ELR (cell line): ENCODE results near the gene TMEM8B.
"Not testable (repeated sequence)": the region's sequence is repeated elsewhere in the genome, so short reads cannot be mapped to it uniquely, and the experiment has no call there.

Experiments
- DNase-seq: peaks from one replicate; pipeline ENCODE4 v3.0.0-alpha.2; 2015; ENCODE audit warnings: low read depth

TMEM8B gene

DNA sequence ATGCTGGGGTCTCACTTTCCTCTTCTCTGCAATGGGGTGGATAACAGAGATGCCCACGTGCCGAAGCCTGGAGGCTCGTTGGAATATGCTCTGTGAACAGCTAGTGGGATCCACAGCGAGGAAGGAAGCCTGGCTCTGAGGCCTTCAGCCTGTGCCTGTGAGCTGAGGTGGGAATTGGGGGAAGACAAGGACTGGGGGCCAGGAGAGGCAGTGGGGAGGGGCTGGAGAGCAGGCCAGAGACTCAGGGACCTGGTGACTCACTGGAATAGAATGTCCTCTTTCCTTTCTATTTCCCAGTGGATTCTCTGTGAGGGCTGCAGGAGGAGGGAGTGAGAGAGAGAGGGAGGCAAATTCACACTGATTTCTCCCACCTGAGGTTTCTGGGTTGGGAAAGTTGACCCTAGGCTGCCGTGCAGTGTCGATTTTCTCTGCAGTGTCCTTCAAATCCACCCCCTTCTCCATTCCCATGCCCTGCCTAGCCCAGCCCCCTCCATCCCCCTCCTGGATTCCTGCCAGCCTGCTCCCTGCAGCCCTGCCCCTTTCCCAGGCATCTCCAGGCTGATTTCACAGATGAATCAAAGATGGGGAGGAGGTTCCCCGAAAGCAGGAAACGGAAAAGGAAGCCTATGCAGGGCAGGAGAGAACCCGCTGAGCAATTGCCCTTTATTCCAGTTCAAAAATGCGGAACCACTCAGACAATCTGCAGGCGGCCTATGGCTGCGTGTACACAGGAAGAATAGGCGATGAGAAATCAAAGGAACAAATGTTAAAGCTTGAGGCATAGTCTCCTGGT, 78.9 kb downstream of the TMEM8B start:
- DNase-seq: peak; percentile 94

DNA sequence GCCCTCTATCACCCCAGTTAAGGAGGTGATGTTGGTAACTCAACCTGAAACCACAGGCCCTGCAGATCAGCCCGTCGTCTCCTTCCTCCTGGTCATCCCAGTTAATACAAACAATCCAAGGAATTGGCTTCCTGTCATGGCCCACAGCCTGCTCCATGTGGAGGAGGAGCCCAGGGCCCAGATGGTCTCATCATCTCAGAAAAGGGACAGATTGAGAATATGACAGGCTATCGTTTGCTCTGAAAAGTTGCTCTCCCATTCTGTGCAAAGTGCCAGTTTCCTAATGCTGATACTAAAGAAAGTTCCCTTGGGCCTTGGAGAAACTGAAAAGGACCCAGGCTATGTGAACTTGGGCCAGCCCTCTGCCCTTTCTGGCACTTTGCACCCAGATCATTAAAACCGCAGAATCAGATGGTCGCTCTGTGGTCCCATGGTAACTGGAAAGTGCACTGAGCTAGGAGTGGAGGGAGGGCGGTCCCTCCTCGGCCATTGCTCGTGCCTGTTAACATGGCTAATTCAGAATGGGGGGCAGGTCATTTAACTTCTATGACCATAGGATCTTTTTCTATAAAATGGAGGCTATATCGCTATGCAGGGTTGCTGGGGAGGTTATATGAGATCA, 79.6 kb downstream of the TMEM8B start:
- peak; percentile 77 for DNase-seq

DNA sequence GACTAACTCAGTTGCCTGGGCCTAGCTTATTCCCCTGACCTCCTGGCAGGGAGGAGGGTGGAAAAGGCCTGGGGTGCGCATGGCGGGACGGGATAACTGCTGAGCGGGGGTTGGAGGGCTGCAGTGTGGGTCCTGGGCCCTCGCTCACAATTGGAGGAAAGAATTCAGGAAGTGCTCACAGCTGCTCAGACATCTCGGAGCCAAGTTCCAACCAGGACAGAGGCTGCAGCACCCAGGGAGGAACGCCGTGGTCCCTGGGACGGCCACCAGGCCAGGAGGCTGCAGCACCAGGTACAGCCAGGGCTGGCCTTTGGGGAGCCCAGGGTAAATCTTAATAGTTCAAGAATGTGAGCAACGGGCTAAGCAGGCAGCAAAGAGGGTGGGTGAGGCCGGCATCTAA, 80.2 kb downstream of the TMEM8B start, which contains the start of gene SPAAR:
Gene SPAAR, plus strand, starts transcription at position 217 of the 400 bp plus-strand sequence. CDS start 974 bp downstream, outside the sequence.
- no peak for DNase-seq

DNA sequence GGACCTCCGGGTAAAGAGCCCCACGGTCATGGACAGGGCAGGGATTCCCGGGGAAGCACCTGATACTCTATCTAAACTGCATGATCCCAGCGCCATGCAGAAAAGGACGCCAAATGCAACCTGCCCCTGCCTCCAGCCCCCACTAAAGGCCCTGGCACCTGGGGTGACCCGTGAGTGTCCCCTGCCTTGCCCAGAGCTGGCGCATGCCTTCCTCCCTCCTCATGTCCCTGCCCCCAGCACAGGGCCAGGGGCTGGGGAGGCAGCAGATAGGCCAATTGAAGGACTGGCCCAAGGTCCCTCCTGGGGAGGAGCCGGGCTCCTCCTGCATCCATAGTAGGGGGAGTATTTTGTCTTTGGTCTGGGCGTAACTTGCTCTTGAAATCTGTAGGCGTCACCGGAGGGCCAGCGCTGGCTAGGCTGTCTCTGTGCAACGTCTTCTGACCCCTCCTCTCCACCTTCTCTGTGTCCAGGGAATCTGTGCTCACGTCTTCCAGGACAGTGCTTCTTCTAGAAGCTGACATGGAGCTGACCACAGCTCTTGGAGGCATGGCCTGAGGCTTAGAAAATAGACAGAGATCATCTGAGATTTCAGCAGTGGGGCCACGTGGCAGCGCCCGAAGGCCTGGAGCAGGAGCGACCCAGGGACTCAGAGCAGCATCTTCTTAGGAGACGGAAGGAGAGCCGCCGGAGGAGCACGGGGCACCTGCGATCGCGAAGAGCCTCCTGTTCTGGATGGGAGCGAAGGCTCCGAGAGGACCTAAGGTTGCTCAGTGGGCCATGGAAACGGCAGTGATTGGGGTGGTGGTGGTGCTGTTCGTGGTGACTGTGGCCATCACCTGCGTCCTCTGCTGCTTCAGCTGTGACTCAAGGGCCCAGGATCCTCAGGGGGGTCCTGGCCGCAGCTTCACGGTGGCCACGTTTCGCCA, 80.9 kb downstream of the TMEM8B start:
- DNase-seq: no peak

DNA sequence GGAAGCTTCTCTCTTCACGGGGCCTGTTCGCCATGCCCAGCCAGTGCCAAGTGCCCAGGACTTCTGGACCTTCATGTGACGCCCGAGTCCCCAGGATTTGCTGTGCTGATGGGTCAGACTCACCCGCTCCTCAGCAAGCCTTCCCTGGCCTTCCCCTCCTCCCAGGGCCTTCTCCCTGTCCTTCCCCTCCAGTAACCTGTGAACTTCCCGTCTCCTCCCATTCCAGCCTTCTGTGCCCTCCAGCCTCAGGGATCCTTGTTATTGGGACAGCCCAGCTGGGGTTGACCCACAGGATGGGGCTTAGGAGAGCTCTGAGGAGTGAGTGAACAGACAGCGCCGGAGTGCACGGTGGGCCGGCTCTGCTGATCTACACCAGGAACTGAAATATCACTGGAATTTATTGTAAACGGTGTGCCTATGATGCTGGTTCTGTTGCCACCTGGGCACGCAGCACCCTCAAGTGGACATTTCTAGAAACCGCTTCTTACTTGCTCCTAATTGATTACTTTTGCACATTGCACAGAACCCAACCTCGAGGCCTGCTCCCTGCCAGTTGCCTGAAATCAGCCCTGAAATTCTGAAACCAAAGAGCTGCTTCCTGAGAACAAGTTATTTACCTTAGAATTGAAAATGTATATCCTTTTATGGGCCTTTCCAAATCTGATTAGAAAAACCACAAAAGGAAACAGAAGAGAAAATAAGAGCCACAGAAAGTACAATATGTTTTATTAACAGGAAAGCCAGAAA, 81.8 kb downstream of the TMEM8B start:
- DNase-seq: peak; percentile 74

DNA sequence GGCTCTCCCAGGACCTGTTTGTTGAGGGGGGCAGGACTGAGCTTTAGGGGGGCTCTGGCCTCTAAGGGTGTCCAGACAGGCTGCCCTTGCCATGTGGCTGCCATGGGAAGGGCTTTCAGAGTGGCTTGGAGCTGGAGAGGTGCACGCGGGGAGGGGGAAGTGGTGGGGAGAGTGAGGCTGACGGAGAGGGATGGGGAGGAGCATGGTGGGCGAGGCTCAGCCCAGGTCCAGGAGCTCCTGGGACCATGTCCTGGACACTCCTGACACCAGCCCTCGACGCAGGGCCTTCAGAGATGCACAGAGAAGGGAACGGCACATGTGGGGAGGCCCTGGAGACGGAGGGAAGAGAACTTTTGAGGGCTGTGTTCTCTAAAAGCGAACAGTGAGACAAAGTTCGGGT, 82.7 kb downstream of the TMEM8B start:
- no peak for DNase-seq

DNA sequence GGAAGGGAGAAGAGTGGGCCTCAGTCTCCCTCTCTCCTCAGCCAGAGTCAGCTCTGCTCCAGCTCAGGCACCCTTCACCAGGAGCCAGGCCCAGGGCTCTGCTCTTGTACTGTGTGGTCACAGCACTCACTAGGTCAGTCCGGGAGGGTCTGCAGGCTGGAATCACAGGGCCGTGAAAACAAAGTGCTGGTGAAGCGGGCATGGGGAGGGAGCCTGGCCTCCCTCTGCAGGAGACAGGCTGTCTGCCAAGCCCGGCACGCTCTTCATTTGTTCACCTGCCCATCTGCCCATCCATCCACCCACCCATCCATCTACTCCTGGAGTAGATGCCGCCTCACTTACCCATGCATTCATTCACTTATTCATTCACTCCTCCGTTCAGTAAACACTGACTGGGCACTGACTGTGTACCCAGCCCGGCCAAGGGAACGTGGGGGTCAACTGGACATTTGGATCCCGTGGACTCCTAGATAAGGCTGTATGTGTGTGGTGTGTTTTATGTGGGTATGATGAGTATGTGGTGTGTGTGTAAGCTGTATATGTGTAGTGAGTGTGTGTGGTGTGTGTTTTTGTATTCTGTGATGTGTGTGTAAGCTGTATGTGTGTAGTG, 83.9 kb downstream of the TMEM8B start:
- no peak for DNase-seq

DNA sequence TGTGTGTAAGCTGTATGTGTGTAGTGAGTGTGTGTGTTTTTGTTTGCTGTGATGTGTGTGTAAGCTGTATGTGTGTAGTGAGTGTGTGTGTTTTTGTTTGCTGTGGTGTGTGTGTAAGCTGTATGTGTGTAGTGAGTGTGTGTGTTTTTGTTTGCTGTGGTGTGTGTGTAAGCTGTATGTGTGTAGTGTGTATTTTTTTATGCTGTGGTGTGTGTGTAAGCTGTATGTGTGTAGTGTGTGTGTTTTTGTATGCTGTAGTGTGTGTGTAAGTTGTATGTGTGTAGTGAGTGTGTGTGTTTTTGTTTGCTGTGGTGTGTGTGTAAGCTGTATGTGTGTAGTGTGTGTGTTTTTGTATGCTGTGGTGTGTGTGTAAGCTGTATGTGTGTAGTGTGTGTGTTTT, 84.4 kb downstream of the TMEM8B start:
- not testable (repeated sequence) for DNase-seq

DNA sequence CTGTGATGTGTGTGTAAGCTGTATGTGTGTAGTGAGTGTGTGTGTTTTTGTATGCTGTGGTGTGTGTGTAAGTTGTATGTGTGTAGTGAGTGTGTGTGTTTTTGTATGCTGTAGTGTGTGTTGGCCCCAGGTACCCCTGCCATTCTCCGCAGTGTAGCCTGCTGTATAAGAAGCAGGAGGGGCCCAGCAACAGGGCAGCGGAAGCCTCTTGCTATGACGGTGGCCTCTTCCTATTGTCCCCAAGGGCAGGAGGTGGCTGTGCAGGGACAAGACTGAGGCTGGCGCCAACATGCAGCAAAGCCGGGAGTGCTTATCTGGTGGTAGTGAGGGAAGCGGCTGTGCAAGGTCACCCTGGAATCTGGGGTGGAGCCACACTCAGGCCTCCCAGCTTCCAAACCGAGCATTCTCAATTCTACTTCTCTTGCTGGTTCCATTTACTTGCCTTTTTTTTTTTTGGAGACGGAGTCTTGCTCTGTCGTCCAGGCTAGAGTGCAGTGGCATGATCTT, 85.3 kb downstream of the TMEM8B start:
- peak; percentile 43 for DNase-seq
